Activated CD8-positive, alpha-beta T cell treated with anti-CD3 and anti-CD28 coated beads, Interleukin-2, amount 10 ng/mL, durations not matched to agents 7 days and 5 days (primary cell): Measurements from ENCODE around the gene SPHK1. TPM values are rescaled to one million over a fixed set of nuclear protein-coding genes. Genes with fewer than 3 reads are reported as not detected.
"Not testable (repeated sequence)": the region's sequence is repeated elsewhere in the genome, so short reads cannot be mapped to it uniquely, and the experiment has no call there.

Experiments used
- ATAC-seq: fragments of 150-1000 bp; cut with Tn5 transposase; one replicate; pipeline ENCODE4 v1.10.0; 2021; ENCODE audit warnings: moderate library complexity
- CTCF ChIA-PET: fragments of 350-600 bp; sonication (Branson Sonifier 250); formaldehyde crosslinking; loops from one replicate; lab custom pipeline; 2021; ENCODE audit warnings: antibody characterized with exemption; lab: Charles Lee
- POLR2A ChIA-PET: fragments of 350-600 bp; sonication (Branson Sonifier 250); formaldehyde crosslinking; loops from one replicate; lab custom pipeline; 2021; ENCODE audit warnings: antibody characterized with exemption; lab: Charles Lee
- DNase-seq: peaks from one replicate; pipeline ENCODE4 v3.0.0-alpha.2; 2020
- H3K27ac Mint-ChIP-seq: one replicate; pipeline ENCODE4 v1.8.0; 2021; ENCODE audit warnings: mild to moderate bottlenecking, mixed read lengths
- H3K27me3 Mint-ChIP-seq: one replicate; pipeline ENCODE4 v1.8.0; 2021; ENCODE audit warnings: low read depth, mixed read lengths
- H3K36me3 Mint-ChIP-seq: one replicate; pipeline ENCODE4 v1.8.0; 2021; ENCODE audit warnings: low read depth, mixed read lengths
- H3K4me1 Mint-ChIP-seq: one replicate; pipeline ENCODE4 v1.8.0; 2021; ENCODE audit warnings: low read depth, mixed read lengths
- H3K4me3 Mint-ChIP-seq: one replicate; pipeline ENCODE4 v1.8.0; 2021; ENCODE audit warnings: mild to moderate bottlenecking, mixed read lengths
- H3K9me3 Mint-ChIP-seq: one replicate; pipeline ENCODE4 v1.8.0; 2022; ENCODE audit warnings: mixed read lengths; ENCODE audit not compliant: insufficient read depth
- total RNA-seq, 2 experiments: library from RNA; stranded (reverse); gene quantifications; one replicate each; pipeline ENCODE4 v1.2.3, GENCODE V29; 2021

The SPHK1 gene
- total RNA-seq, result 1 to 10 TPM; 3.8 to 4.7 TPM

GRCh38 chr17:76384222-76384986, at the start of gene SPHK1:
Gene SPHK1 (plus strand): TSS chr17:76384609. CDS start chr17:76385645, 1,036 bp downstream.
- peaks cover 24% of the 10 kb centered on the region for H3K4me1 Mint-ChIP-seq

GRCh38 chr17:76335716-76336381, 48.6 kb upstream of the SPHK1 start:
- no peaks in the 10 kb centered on the region for H3K27me3 Mint-ChIP-seq
- peaks cover 13% of the 10 kb centered on the region for H3K36me3 Mint-ChIP-seq
- DNase-seq, result no peak
- POLR2A ChIA-PET, result no interaction called here
- ATAC-seq, result no peak
- H3K4me3 Mint-ChIP-seq, result no peak overlapping the region
- no peaks in the 10 kb centered on the region for H3K9me3 Mint-ChIP-seq
- H3K27ac Mint-ChIP-seq, result no peak overlapping the region
- peaks cover 6% of the 10 kb centered on the region for H3K4me1 Mint-ChIP-seq
- CTCF ChIA-PET, result interaction anchor here (0.6 to 1.0 kb wide), 2 partner anchors 62 to 72 kb away, joined by 3 read pairs; no protein-coding TSS in a partner anchor

More at GRCh38 chr17:76384222-76384986, at the start of gene SPHK1:
- POLR2A ChIA-PET, result interaction anchor here (0.6 to 2.8 kb wide), 5 partner anchors 14 to 316 kb away, joined by 3 to 24 read pairs (median 3); partner anchors contain the start of gene PRPSAP1
- H3K27me3 Mint-ChIP-seq, result no peaks in the 10 kb centered on the region
- no peaks in the 10 kb centered on the region for H3K9me3 Mint-ChIP-seq
- peak; percentile 77 for DNase-seq
- peaks cover 2% of the 10 kb centered on the region for H3K36me3 Mint-ChIP-seq
- H3K27ac Mint-ChIP-seq, result peak within 1 kb of the TSS; percentile 88
- peak within 1 kb of the TSS; percentile 82 for H3K4me3 Mint-ChIP-seq
- ATAC-seq, result peak; percentile 75
- CTCF ChIA-PET, result interaction anchor here (0.6 to 10.3 kb wide), 24 partner anchors 8 to 481 kb away, joined by 3 to 124 read pairs (median 5); partner anchors contain the start of genes PRPSAP1, RHBDF2 and UBE2O

GRCh38 chr17:76336756-76337412, 47.5 kb upstream of the SPHK1 start:
- DNase-seq, result no peak
- POLR2A ChIA-PET, result no interaction called here
- no peaks in the 10 kb centered on the region for H3K27me3 Mint-ChIP-seq
- peaks cover 22% of the 10 kb centered on the region for H3K36me3 Mint-ChIP-seq
- peaks cover 6% of the 10 kb centered on the region for H3K4me1 Mint-ChIP-seq
- H3K4me3 Mint-ChIP-seq, result no peak overlapping the region
- CTCF ChIA-PET, result interaction anchor here (1.0 to 1.6 kb wide), 3 partner anchors 57 to 287 kb away, joined by 3 to 4 read pairs (median 4); no protein-coding TSS in a partner anchor
- ATAC-seq, result no peak
- no peak overlapping the region for H3K27ac Mint-ChIP-seq
- no peaks in the 10 kb centered on the region for H3K9me3 Mint-ChIP-seq

GRCh38 chr17:76337413-76337777, 47.0 kb upstream of the SPHK1 start:
- H3K9me3 Mint-ChIP-seq, result no peaks in the 10 kb centered on the region
- POLR2A ChIA-PET, result no interaction called here
- H3K27ac Mint-ChIP-seq, result no peak overlapping the region
- H3K4me1 Mint-ChIP-seq, result peaks cover 6% of the 10 kb centered on the region
- no peak for ATAC-seq
- no peaks in the 10 kb centered on the region for H3K27me3 Mint-ChIP-seq
- H3K4me3 Mint-ChIP-seq, result no peak overlapping the region
- peaks cover 26% of the 10 kb centered on the region for H3K36me3 Mint-ChIP-seq
- CTCF ChIA-PET, result interaction anchor here (1.2 to 1.6 kb wide), 3 partner anchors 58 to 287 kb away, joined by 4 read pairs; no protein-coding TSS in a partner anchor
- DNase-seq, result no peak

- H3K9me3 Mint-ChIP-seq, result no peaks in the 10 kb centered on the region
- no peak overlapping the region for H3K4me3 Mint-ChIP-seq
- DNase-seq, result no peak
- POLR2A ChIA-PET, result no interaction called here
- CTCF ChIA-PET, result no interaction called here
- peaks cover 42% of the 10 kb centered on the region for H3K36me3 Mint-ChIP-seq
- H3K27ac Mint-ChIP-seq, result no peak overlapping the region
- no peaks in the 10 kb centered on the region for H3K27me3 Mint-ChIP-seq
- no peak for ATAC-seq
- H3K4me1 Mint-ChIP-seq, result peaks cover 6% of the 10 kb centered on the region
These were observed 43.1 kb upstream of the SPHK1 start for GRCh38 chr17:76341301-76341700.

- DNase-seq, result no peak
- peaks cover 53% of the 10 kb centered on the region for H3K36me3 Mint-ChIP-seq
- no peak for ATAC-seq
These were observed 41.3 kb upstream of the SPHK1 start for GRCh38 chr17:76343106-76343505.

GRCh38 chr17:76345377-76345974, 38.9 kb upstream of the SPHK1 start:
- Mint-ChIP-seq H3K27me3 (no peaks in the 10 kb centered on the region), H3K36me3 (peaks cover 46% of the 10 kb centered on the region), H3K27ac (no peak overlapping the region), H3K4me3 (no peak overlapping the region), H3K9me3 (no peaks in the 10 kb centered on the region), H3K4me1 (peaks cover 1% of the 10 kb centered on the region)
- CTCF ChIA-PET, result interaction anchor here (2.2 kb wide), 1 partner anchor 52 kb away, joined by 8 read pairs; no protein-coding TSS in a partner anchor
- DNase-seq, result no peak
- no peak for ATAC-seq
- POLR2A ChIA-PET, result no interaction called here

More at GRCh38 chr17:76343106-76343505, 41.3 kb upstream of the SPHK1 start:
- H3K4me3 Mint-ChIP-seq, result no peak overlapping the region
- H3K9me3 Mint-ChIP-seq, result no peaks in the 10 kb centered on the region
- no peaks in the 10 kb centered on the region for H3K27me3 Mint-ChIP-seq
- POLR2A ChIA-PET, result no interaction called here
- no peak overlapping the region for H3K27ac Mint-ChIP-seq
- CTCF ChIA-PET, result no interaction called here
- no peaks in the 10 kb centered on the region for H3K4me1 Mint-ChIP-seq

GRCh38 chr17:76346936-76347335, 37.5 kb upstream of the SPHK1 start:
- H3K9me3 Mint-ChIP-seq, POLR2A ChIA-PET, ATAC-seq, CTCF ChIA-PET, H3K27me3 Mint-ChIP-seq, H3K4me3 Mint-ChIP-seq, DNase-seq, H3K4me1 Mint-ChIP-seq, H3K27ac Mint-ChIP-seq: not testable (repeated sequence)
- H3K36me3 Mint-ChIP-seq, result peaks cover 42% of the 10 kb centered on the region

GRCh38 chr17:76350463-76350862, 33.9 kb upstream of the SPHK1 start:
- ATAC-seq, result no peak
- POLR2A ChIA-PET, result no interaction called here

GRCh38 chr17:76351526-76352071, 32.8 kb upstream of the SPHK1 start:
- DNase-seq, result no peak
- Mint-ChIP-seq H3K27me3 (no peaks in the 10 kb centered on the region), H3K9me3 (no peaks in the 10 kb centered on the region), H3K27ac (no peak overlapping the region), H3K4me3 (peak overlapping the region; percentile 98), H3K4me1 (peaks cover 28% of the 10 kb centered on the region), H3K36me3 (peaks cover 24% of the 10 kb centered on the region)
- CTCF ChIA-PET, result interaction anchor here (0.8 to 4.2 kb wide), 3 partner anchors 33 to 148 kb away, joined by 3 to 35 read pairs (median 33); partner anchors contain the start of gene SPHK1
- ATAC-seq, result no peak
- POLR2A ChIA-PET, result no interaction called here

More at GRCh38 chr17:76350463-76350862, 33.9 kb upstream of the SPHK1 start:
- no peak overlapping the region for H3K27ac Mint-ChIP-seq
- H3K27me3 Mint-ChIP-seq, result no peaks in the 10 kb centered on the region
- H3K9me3 Mint-ChIP-seq, result no peaks in the 10 kb centered on the region
- no peak for DNase-seq
- peaks cover 28% of the 10 kb centered on the region for H3K4me1 Mint-ChIP-seq
- peaks cover 35% of the 10 kb centered on the region for H3K36me3 Mint-ChIP-seq
- H3K4me3 Mint-ChIP-seq, result no peak overlapping the region
- CTCF ChIA-PET, result no interaction called here
